SH-SY5Y (cell line): ENCODE data around the gene KCNJ10.

Experiments used
- GATA2 ChIP-seq: IDR thresholded peaks from 2 replicates; pipeline ENCODE4 v1.6.1; 2011; ENCODE audit warnings: mild to moderate bottlenecking, low read depth, low read length
- GATA3 ChIP-seq: IDR thresholded peaks from 2 replicates; pipeline ENCODE4 v1.6.1; 2011; ENCODE audit warnings: low read depth, mild to moderate bottlenecking, low read length, moderate library complexity

- TF ChIP-seq GATA2 (no peak), GATA3 (no peak)
These were observed 110.5 kb downstream of the KCNJ10 start for GRCh38 chr1:159959451-159959850.
